C4-2B (cell line): ENCODE measurements around the gene OCIAD1.

ENCODE experiments used
- CTCF ChIP-seq: fragments of 450-650 bp; conservative IDR thresholded peaks from 2 replicates; pipeline ENCODE4 v1.5.1; 2017; ENCODE audit warnings: mild to moderate bottlenecking
- ZFX ChIP-seq: fragments of 450-650 bp; IDR thresholded peaks from 2 replicates; pipeline ENCODE4 v1.6.1; 2017

GRCh38 chr4:48836658-48837057, 5.8 kb downstream of the OCIAD1 start:
- TF ChIP-seq CTCF, result no peak
- no peak for TF ChIP-seq ZFX
